Stimulated activated CD4-positive, alpha-beta T cell treated with anti-CD3 and anti-CD28 coated beads, Interleukin-1b, Interleukin-23, amount 100 ng/mL, for 4 hours (primary cell): ENCODE data around the gene VRTN.
A peak's percentile ranks its signal among the peaks of the same experiment; 100 is the strongest.
"Not testable (repeated sequence)": the region's sequence is repeated elsewhere in the genome, so short reads cannot be mapped to it uniquely, and the experiment has no call there.

Experiments
- DNase-seq, 2 donors: peaks; one replicate each; pipeline ENCODE4 v3.0.0-alpha.2; 2020; ENCODE audit warnings: low read depth in 2 of 2

Gene VRTN

GRCh38 chr14:74349757-74350156 lies 1.5 kb downstream of the VRTN start:
- no peak for DNase-seq

- no peak for DNase-seq
These were observed 2.1 kb downstream of the VRTN start for GRCh38 chr14:74350211-74350927.

- no peak for DNase-seq
These were observed 2.7 kb downstream of the VRTN start for GRCh38 chr14:74350928-74351323.

- no peak for DNase-seq
These were observed 8.8 kb downstream of the VRTN start for GRCh38 chr14:74356892-74357575.

GRCh38 chr14:74357585-74357984 lies 9.3 kb downstream of the VRTN start:
- no peak for DNase-seq

GRCh38 chr14:74358176-74358829 lies 10.0 kb downstream of the VRTN start:
- no peak for DNase-seq

GRCh38 chr14:74360163-74360562 lies 11.9 kb downstream of the VRTN start:
- DNase-seq: no peak

GRCh38 chr14:74362361-74362915 lies 14.2 kb downstream of the VRTN start:
- peak; percentile 47 to 61 for DNase-seq

- DNase-seq: no peak
These were observed 16.1 kb downstream of the VRTN start for GRCh38 chr14:74364271-74364880.

GRCh38 chr14:74368026-74368425 lies 19.8 kb downstream of the VRTN start:
- no peak for DNase-seq

- no peak for DNase-seq
These were observed 20.2 kb downstream of the VRTN start for GRCh38 chr14:74368441-74368840.

GRCh38 chr14:74377976-74378690 lies 29.9 kb downstream of the VRTN start:
- no peak for DNase-seq

- DNase-seq: no peak
These were observed 31.9 kb downstream of the VRTN start for GRCh38 chr14:74380172-74380571.

- no peak for DNase-seq
These were observed 32.6 kb downstream of the VRTN start for GRCh38 chr14:74380845-74381244.

GRCh38 chr14:74381571-74381970 lies 33.3 kb downstream of the VRTN start:
- DNase-seq: not testable (repeated sequence)

GRCh38 chr14:74382231-74382630 lies 34.0 kb downstream of the VRTN start:
- no peak for DNase-seq

- DNase-seq: no peak
These were observed 41.7 kb downstream of the VRTN start for GRCh38 chr14:74389980-74390379.

GRCh38 chr14:74390505-74390904 lies 42.2 kb downstream of the VRTN start:
- DNase-seq: not testable (repeated sequence)

GRCh38 chr14:74391479-74391878 lies 43.2 kb downstream of the VRTN start:
- DNase-seq: no peak

GRCh38 chr14:74392616-74393570 lies 44.6 kb downstream of the VRTN start:
- no peak for DNase-seq
